ENCODE measurements around the gene ERAP2. TPM values are rescaled to one million over a fixed set of nuclear protein-coding genes. Genes with fewer than 3 reads are reported as not detected.

Gene ERAP2
- total and polyA plus RNA-seq, 2 of the 13 experiments (the other 11 are each of a cell fraction or from before 2014, with no cell fraction given), result 12.8 to 16.6 TPM

DNA sequence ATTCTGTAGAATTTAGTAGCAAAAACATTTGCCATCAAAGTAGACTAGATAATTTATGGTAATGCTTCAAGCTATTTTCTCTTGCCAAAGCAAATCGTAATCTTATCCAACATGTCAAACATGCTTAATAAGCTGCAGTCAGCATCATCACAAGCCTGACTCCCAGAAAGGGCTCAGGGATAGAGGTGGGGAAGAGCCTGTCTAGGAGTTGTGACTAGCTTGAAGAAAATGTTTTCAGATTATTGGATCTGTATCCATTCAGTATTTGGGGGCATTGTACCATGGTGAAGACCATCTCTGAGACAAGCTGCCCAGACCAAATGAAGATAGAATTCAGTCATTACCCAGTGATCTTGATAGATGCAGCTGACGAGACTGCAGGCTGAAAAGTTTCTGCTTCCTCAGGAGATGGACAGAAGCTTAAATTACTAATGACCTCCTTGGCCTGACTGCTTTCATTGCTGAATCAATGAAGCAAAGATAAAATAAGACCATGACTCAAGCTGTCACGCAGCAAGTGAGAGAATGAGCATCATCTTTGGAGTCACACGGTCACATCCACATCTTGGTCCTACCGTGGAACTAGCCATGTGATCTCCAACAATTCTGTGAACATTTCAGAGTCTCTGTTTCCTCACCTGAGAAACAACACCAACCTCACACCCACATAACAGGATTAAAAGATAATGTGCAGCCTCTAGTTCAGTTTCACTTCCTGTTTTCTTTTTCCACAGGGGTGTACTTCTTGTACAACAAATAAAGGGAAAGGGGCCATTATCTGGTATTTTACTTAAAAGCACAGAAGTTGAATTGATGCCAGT, 9.4 kb downstream of the ERAP2 start:
- whole genome bisulfite sequencing (ENCODE audit: low lambda C conversion rate), result 91% methylated on average over 5 of the region's 5 CpGs
- ATAC-seq, result no peak
- CTCF ChIA-PET (ENCODE audit: low intra/inter-chr PET ratio, low total read pairs), result no interaction called here

More for the DNA sequence above, 9.4 kb downstream of the ERAP2 start:
- TF ChIP-seq, protein P1, sequence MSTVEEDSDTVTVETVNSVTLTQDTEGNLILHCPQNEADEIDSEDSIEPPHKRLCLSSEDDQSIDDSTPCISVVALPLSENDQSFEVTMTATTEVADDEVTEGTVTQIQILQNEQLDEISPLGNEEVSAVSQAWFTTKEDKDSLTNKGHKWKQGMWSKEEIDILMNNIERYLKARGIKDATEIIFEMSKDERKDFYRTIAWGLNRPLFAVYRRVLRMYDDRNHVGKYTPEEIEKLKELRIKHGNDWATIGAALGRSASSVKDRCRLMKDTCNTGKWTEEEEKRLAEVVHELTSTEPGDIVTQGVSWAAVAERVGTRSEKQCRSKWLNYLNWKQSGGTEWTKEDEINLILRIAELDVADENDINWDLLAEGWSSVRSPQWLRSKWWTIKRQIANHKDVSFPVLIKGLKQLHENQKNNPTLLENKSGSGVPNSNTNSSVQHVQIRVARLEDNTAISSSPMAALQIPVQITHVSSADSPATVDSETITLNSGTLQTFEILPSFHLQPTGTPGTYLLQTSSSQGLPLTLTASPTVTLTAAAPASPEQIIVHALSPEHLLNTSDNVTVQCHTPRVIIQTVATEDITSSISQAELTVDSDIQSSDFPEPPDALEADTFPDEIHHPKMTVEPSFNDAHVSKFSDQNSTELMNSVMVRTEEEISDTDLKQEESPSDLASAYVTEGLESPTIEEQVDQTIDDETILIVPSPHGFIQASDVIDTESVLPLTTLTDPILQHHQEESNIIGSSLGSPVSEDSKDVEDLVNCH (CRISPR knock-in tag; IDR thresholded peaks at IDR 0.05), result no peak
- TF ChIP-seq, protein P2, sequence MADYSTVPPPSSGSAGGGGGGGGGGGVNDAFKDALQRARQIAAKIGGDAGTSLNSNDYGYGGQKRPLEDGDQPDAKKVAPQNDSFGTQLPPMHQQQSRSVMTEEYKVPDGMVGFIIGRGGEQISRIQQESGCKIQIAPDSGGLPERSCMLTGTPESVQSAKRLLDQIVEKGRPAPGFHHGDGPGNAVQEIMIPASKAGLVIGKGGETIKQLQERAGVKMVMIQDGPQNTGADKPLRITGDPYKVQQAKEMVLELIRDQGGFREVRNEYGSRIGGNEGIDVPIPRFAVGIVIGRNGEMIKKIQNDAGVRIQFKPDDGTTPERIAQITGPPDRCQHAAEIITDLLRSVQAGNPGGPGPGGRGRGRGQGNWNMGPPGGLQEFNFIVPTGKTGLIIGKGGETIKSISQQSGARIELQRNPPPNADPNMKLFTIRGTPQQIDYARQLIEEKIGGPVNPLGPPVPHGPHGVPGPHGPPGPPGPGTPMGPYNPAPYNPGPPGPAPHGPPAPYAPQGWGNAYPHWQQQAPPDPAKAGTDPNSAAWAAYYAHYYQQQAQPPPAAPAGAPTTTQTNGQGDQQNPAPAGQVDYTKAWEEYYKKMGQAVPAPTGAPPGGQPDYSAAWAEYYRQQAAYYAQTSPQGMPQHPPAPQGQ (CRISPR knock-in tag; IDR thresholded peaks at IDR 0.05; ENCODE audit: borderline replicate concordance), result no peak
- TF ChIP-seq ISX (CRISPR knock-in tag; conservative IDR thresholded peaks at IDR 0.05), result no peak
- no peak for TF ChIP-seq ZNF672 (CRISPR knock-in tag; IDR thresholded peaks at IDR 0.05)
- no peak for TF ChIP-seq NCOA5 (CRISPR knock-in tag; IDR thresholded peaks at IDR 0.05)
- no peak for TF ChIP-seq NFYB (CRISPR knock-in tag; IDR thresholded peaks at IDR 0.05)
- TF ChIP-seq ZNF160 (CRISPR knock-in tag; IDR thresholded peaks at IDR 0.05), result no peak
- no peak for TF ChIP-seq ZNF224 (CRISPR knock-in tag; IDR thresholded peaks at IDR 0.05)
- Histone ChIP-seq H3K4me1 (ENCODE audit: insufficient read depth, low read length) (no peaks in the 10 kb centered on the region), H3K4me3 (replicated peaks in 1 of 3; ENCODE audit: insufficient read depth in 1 of 3, low read depth in 2 of 3, low read length in 3 of 3) (no peak overlapping the region), H3K27ac (ENCODE audit: extremely low read length, insufficient read depth, low read length) (no peak overlapping the region), H3K4me2 (ENCODE audit: low read depth, low read length) (no peak overlapping the region), H3K36me3 (replicated peaks in 1 of 2; ENCODE audit: control insufficient read depth in 1 of 2, insufficient read depth in 2 of 2, low read length in 2 of 2) (peaks cover 1 to 4% of the 10 kb centered on the region in 2 experiments; a peak in 1 of 5 replicates), H3K9ac (ENCODE audit: insufficient read depth, low read depth, low read length) (no peak overlapping the region), H2AFZ (ENCODE audit: low read length) (no peak overlapping the region), H4K20me1 (ENCODE audit: insufficient read depth, low read length) (no peaks in the 10 kb centered on the region), H3K9me3 (ENCODE audit: low read length) (no peaks in the 10 kb centered on the region), H3K79me2 (ENCODE audit: insufficient read depth, low read length) (no peaks in the 10 kb centered on the region), H3K27me3 (ENCODE audit: control insufficient read depth in 1 of 2, insufficient read depth in 2 of 2, low read length in 2 of 2) (no peaks in the 10 kb centered on the region)
- DNase-seq (ENCODE audit: low spot score) (no peak), FAIRE-seq (no peak)
- no TSS peak for BruUV-seq (replicated peaks)
- in situ Hi-C loops (cut with HindIII; ENCODE audit: extremely low pct_ligation_motif_present, low pct_unique_long_range_greater_than_20kb), result no loop called here
- POLR2A ChIA-PET, result no interaction called here
- intact Hi-C loops (cut with micrococcal nuclease; ENCODE audit: unreplicated experiment), result no loop called here

Data from HepG2 (cell line).